Gastrocnemius medialis (tissue), 4 donors: ENCODE data around the gene KCND3. TPM values are rescaled to one million over a fixed set of nuclear protein-coding genes. Genes with fewer than 3 reads are reported as not detected.

Experiments
- ATAC-seq, 2 donors: fragments of 150-250 bp; one replicate each; pipeline ENCODE4 v1.9.1; 2016
- DNase-seq, 2 donors: peaks; one replicate each; pipeline ENCODE4 v3.0.0-alpha.2; 2019
- H3K27ac ChIP-seq, 4 donors: fragments of 200-600 bp; sonication (generic); 1 replicate in 1 of 4; 2 replicates in 3 of 4; pipeline ENCODE4 v1.5.1; 2016 to 2018; ENCODE audit warnings: mild to moderate bottlenecking in 2 of 4, moderate library complexity in 1 of 4
- H3K27me3 ChIP-seq, 3 donors: fragments of 200-600 bp; sonication (generic) in 2 of 3; 1 replicate in 1 of 3; 2 replicates in 2 of 3; pipeline versions ENCODE4 v1.5.1 to v1.6.0; 2016 to 2019; ENCODE audit warnings: mild to moderate bottlenecking in 1 of 3, moderate library complexity in 1 of 3
- H3K36me3 ChIP-seq, 2 donors: fragments of 200-600 bp; sonication (generic) in 1 of 2; one replicate each; pipeline ENCODE4 v1.5.1; 2017 to 2018
- H3K4me1 ChIP-seq, 2 donors: fragments of 200-600 bp; sonication (generic) in 1 of 2; one replicate each; pipeline ENCODE4 v1.5.1; 2016 to 2017; ENCODE audit warnings: mild to moderate bottlenecking in 2 of 2
- H3K4me3 ChIP-seq, 4 donors: fragments of 200-600 bp; sonication (generic) in 3 of 4; 1 replicate in 1 of 4; 2 replicates in 3 of 4; pipeline ENCODE4 v1.5.1; 2016 to 2019; ENCODE audit warnings: mild to moderate bottlenecking in 2 of 4
- H3K9me3 ChIP-seq, 3 donors: fragments of 200-600 bp; sonication (generic) in 2 of 3; 1 replicate in 1 of 3; 2 replicates in 2 of 3; pipeline ENCODE4 v1.5.1; 2016 to 2019
- POLR2A ChIP-seq, 2 donors: fragments of 450-650 bp; IDR thresholded peaks; one replicate each; pipeline ENCODE4 v1.6.1; 2017; ENCODE audit warnings: antibody characterized with exemption in 2 of 2, mild to moderate bottlenecking in 2 of 2, moderate library complexity in 2 of 2
- in situ Hi-C, 4 donors: fragments of 200-750 bp; cut with MboI; loops; one replicate each; pipeline versions ENCODE4 v1.15.0 to v1.8.0; 2017; ENCODE audit warnings: low sequenced_read_pairs in 4 of 4
- intact Hi-C: fragments of 100-400 bp; cut with DNase I; formaldehyde crosslinking; loops from one replicate; pipeline ENCODE4 v1.15.1; 2023; ENCODE audit warnings: low total_unique reads
- total RNA-seq, 4 donors: library from RNA; depleted of rRNA; stranded (reverse); fragments of >200 nt; gene quantifications; one replicate each; pipeline versions ENCODE4 v1.1.0 to v1.2.3, GENCODE V29; 2016
- TF ChIP-seq, protein P1 (sequence below), 5 experiments: fragments of 450-650 bp in 3 of 5; fragments of 200-600 bp in 2 of 5; sonication (generic) in 2 of 5; IDR thresholded peaks in 4 of 5; conservative IDR thresholded peaks in 1 of 5; 1 replicate in 4 of 5; 2 replicates in 1 of 5; pipeline ENCODE4 v1.5.1; 2016 to 2019; ENCODE audit warnings: antibody characterized with exemption in 5 of 5, mild to moderate bottlenecking in 3 of 5, moderate library complexity in 3 of 5

The KCND3 gene
- total RNA-seq: 1 to 10 TPM; 1.2 to 2.6 (median 1.5) TPM

DNA sequence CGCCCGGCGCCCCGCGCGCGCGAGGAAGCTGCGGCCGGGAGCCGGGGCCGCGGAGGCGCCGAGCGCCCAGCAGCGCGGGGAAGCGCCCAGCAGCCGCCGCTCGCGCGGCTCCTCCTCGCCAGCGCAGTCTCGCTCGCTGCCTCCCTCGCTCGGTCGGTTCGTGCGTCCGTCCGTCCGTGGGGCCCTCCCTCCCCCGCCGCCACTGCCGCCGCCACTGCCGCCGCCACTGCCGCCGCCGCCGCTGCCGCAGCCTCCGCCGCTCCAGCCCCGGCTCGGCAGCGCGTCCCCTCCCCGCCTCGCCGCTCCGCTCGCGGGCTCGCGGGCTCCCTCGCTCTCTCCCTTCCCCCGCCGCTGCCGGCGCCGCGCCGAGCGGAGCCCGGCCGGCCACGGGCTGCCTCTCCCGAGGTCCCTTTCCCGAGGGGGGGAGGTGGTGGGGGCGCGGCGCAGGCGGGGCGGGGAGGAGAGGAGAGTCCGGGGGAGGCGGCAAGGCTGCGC, at the start of gene KCND3:
Gene KCND3 (minus strand): TSS at position 138 of the 495 bp plus-strand sequence.
- DNase-seq (peak in 1 of 2 donors; percentile 13), ATAC-seq (peak; percentile 37 to 39)
- Histone ChIP-seq H3K27ac (peak within 1 kb of the TSS; percentile 70 to 84 (median 78)), H3K4me3 (peak within 1 kb of the TSS; percentile 66 to 74 (median 70)), H3K36me3 (no peaks in the 10 kb centered on the region), H3K27me3 (no peaks in the 10 kb centered on the region), H3K9me3 (no peaks in the 10 kb centered on the region), H3K4me1 (peaks cover 27 to 40% of the 10 kb centered on the region in 2 donors)
- intact Hi-C loops: loop anchor here (1.0 to 5.0 kb wide), 2 partner anchors 41 to 82 kb away; no protein-coding TSS in a partner anchor
- in situ Hi-C loops: loop anchor here in 2 of 4 donors (25.0 kb wide), 1 partner anchor 202 kb away; no protein-coding TSS in a partner anchor
- TF ChIP-seq, protein P1, sequence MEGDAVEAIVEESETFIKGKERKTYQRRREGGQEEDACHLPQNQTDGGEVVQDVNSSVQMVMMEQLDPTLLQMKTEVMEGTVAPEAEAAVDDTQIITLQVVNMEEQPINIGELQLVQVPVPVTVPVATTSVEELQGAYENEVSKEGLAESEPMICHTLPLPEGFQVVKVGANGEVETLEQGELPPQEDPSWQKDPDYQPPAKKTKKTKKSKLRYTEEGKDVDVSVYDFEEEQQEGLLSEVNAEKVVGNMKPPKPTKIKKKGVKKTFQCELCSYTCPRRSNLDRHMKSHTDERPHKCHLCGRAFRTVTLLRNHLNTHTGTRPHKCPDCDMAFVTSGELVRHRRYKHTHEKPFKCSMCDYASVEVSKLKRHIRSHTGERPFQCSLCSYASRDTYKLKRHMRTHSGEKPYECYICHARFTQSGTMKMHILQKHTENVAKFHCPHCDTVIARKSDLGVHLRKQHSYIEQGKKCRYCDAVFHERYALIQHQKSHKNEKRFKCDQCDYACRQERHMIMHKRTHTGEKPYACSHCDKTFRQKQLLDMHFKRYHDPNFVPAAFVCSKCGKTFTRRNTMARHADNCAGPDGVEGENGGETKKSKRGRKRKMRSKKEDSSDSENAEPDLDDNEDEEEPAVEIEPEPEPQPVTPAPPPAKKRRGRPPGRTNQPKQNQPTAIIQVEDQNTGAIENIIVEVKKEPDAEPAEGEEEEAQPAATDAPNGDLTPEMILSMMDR (IDR thresholded peaks at IDR 0.05 in 4 of 5, conservative IDR thresholded peaks at IDR 0.05 in 1 of 5): no peak
- no peak for TF ChIP-seq POLR2A (IDR thresholded peaks at IDR 0.05)

DNA sequence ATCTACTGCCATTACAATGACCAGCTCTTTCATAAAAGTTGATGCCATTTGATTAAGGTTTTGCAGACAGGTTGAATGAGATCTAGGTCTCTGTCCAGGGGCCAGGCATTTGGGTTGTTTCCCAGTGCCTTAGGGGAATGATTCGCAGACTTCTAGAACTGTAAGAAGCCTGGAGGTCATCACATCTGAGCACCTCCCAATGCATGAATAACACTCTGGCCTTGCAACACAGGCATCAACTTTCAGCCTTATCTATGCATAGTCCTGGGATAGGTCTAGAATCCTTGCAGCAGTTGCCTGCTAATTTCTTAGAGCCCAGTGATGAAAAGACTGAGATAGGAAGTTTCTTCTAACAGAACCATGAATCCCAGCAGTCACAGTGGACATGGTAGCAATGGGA, 44.8 kb upstream of the KCND3 start:
- in situ Hi-C loops: no loop called here
- Histone ChIP-seq H3K4me3 (no peak overlapping the region), H3K27me3 (no peaks in the 10 kb centered on the region), H3K27ac (no peak overlapping the region), H3K36me3 (no peaks in the 10 kb centered on the region), H3K4me1 (no peaks in the 10 kb centered on the region), H3K9me3 (no peaks in the 10 kb centered on the region)
- ATAC-seq: no peak
- intact Hi-C loops: no loop called here
- DNase-seq: no peak
- TF ChIP-seq, protein P1 (IDR thresholded peaks at IDR 0.05 in 4 of 5, conservative IDR thresholded peaks at IDR 0.05 in 1 of 5): no peak
- TF ChIP-seq POLR2A (IDR thresholded peaks at IDR 0.05): no peak

DNA sequence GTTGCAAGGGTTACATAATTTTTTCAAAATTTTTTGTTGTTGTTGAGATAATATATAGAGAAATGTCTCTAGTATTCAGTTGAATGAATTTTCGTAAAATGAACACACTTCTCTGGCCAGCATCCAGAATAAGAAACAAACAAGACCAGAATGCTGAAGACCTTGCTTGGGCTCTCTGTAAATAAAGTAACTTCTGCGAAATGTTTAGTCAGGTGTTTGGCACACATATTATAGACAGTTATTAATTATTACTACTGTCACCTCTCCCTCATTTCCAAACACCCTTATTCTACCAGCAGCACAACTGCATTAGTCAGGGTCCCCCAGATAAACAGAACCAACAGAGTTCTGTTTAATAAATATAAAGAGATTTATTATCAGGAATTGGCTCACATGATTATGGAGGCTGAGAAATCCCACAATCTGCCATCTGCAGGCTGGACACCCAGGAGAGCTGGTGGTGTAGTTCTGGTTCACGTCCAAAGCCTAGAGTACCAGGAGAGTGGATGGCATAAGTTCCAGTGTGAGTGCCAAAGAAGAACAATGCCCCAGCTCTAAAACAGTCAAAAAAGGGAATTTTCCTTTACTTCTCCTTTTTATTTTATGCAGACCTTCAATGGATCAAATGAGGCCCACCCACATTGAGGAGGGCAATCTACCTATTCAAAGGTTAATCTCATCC, 44.1 kb upstream of the KCND3 start:
- H3K27me3 ChIP-seq: no peaks in the 10 kb centered on the region
- TF ChIP-seq, protein P1 (IDR thresholded peaks at IDR 0.05 in 4 of 5, conservative IDR thresholded peaks at IDR 0.05 in 1 of 5): no peak
- TF ChIP-seq POLR2A (IDR thresholded peaks at IDR 0.05): no peak
- in situ Hi-C loops (no loop called here), intact Hi-C loops (no loop called here)
- no peak overlapping the region for H3K27ac ChIP-seq
- H3K4me3 ChIP-seq: no peak overlapping the region
- no peaks in the 10 kb centered on the region for H3K36me3 ChIP-seq
- H3K4me1 ChIP-seq: no peaks in the 10 kb centered on the region
- DNase-seq (no peak), ATAC-seq (no peak)
- H3K9me3 ChIP-seq: no peaks in the 10 kb centered on the region

DNA sequence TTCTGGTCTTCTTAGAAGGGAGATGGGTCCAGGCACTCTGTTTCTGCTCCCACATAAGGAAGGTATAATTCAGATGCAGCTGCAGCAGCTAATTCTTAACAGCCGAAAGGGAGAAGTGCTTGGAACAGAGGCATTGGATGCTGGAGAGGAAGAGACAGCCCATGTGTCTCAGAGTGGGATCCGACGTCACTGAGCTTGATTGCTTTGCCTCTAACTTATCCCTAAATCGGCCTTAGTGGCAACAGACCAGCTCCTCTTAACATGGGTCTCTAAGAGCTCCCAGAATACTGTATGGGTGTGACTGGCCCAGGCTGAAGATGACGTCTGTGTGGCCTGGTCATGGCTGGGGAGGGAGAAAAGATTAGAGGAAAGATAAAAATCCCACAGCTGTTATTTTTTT, 40.7 kb upstream of the KCND3 start:
- no peak for ATAC-seq
- no peaks in the 10 kb centered on the region for H3K27me3 ChIP-seq
- H3K4me3 ChIP-seq: no peak overlapping the region
- no peaks in the 10 kb centered on the region for H3K36me3 ChIP-seq
- no peaks in the 10 kb centered on the region for H3K9me3 ChIP-seq
- no peak for DNase-seq
- TF ChIP-seq POLR2A (IDR thresholded peaks at IDR 0.05): no peak
- TF ChIP-seq, protein P1 (IDR thresholded peaks at IDR 0.05 in 4 of 5, conservative IDR thresholded peaks at IDR 0.05 in 1 of 5): no peak
- H3K27ac ChIP-seq: no peak overlapping the region
- in situ Hi-C loops (no loop called here), intact Hi-C loops (no loop called here)
- peaks cover 0 to 4% of the 10 kb centered on the region in 2 donors for H3K4me1 ChIP-seq
